ENCODE results near the gene TBX4. TPM values are rescaled to one million over a fixed set of nuclear protein-coding genes. Genes with fewer than 3 reads are reported as not detected.

TBX4 gene
- total and polyA plus RNA-seq, 9 of the 15 experiments (the other 6 are each of a cell fraction or from before 2014, with no cell fraction given), result not detected

GRCh38 chr17:61470530-61471136 is 18.4 kb downstream of the TBX4 start (continued):
- TF ChIP-seq CHD7 (IDR thresholded peaks at IDR 0.05; ENCODE audit: low read depth, low read length) (no peak), ZNF589 (CRISPR knock-in tag; IDR thresholded peaks at IDR 0.05; ENCODE audit: low read depth) (no peak), MCM2 (IDR thresholded peaks at IDR 0.05; ENCODE audit: low read depth) (no peak)

Measured in K562 (cell line).